Suprapubic skin (tissue), 4 donors: ENCODE results near the gene POU3F3.

Experiments
- CTCF ChIP-seq, 2 donors: fragments of 200-600 bp in 1 of 2; fragments of 450-650 bp in 1 of 2; sonication (generic) in 1 of 2; IDR thresholded peaks; one replicate each; pipeline ENCODE4 v1.5.1; 2016 to 2019; ENCODE audit warnings: antibody characterized with exemption in 2 of 2, mild to moderate bottlenecking in 1 of 2, moderate library complexity in 1 of 2
- EP300 ChIP-seq: sonication (generic); formaldehyde crosslinking; IDR thresholded peaks from one replicate; pipeline ENCODE4 v1.6.1; 2017; ENCODE audit warnings: antibody characterized with exemption
- POLR2A ChIP-seq, 2 donors: fragments of 450-650 bp; IDR thresholded peaks; one replicate each; pipeline ENCODE4 v1.6.1; 2017; ENCODE audit warnings: antibody characterized with exemption in 2 of 2, mild to moderate bottlenecking in 2 of 2, moderate library complexity in 2 of 2
- POLR2AphosphoS5 ChIP-seq, 3 donors: sonication (generic); formaldehyde crosslinking; IDR thresholded peaks; one replicate each; pipeline ENCODE4 v1.6.1; 2017; ENCODE audit warnings: antibody characterized with exemption in 3 of 3

- TF ChIP-seq CTCF (IDR thresholded peaks at IDR 0.05) (no peak), EP300 (no peak), POLR2A (IDR thresholded peaks at IDR 0.05) (no peak), POLR2AphosphoS5 (IDR thresholded peaks at IDR 0.05) (no peak)
These were observed 13.2 kb downstream of the POU3F3 start for GRCh38 chr2:104866883-104867812.
